Measurements from ENCODE around the gene RAP1GDS1.

- no peak for TF ChIP-seq CTCF (IDR thresholded peaks at IDR 0.05 in 8 of 11, conservative IDR thresholded peaks at IDR 0.05 in 3 of 11)
- TF ChIP-seq POLR2A (IDR thresholded peaks at IDR 0.05) = no peak
- TF ChIP-seq POLR2AphosphoS5 (IDR thresholded peaks at IDR 0.05) = no peak
Observed at GRCh38 chr4:98275145-98275544, 14.0 kb downstream of the RAP1GDS1 start.
